ENCODE measurements around the gene C5. TPM values are rescaled to one million over a fixed set of nuclear protein-coding genes. Genes with fewer than 3 reads are reported as not detected.
A peak's percentile ranks its signal among the peaks of the same experiment; 100 is the strongest.

C5 gene
- total and polyA plus RNA-seq, 5 donors from 2014 or later = 0.31 to 1.5 (median 1.1) TPM; not detected in 1

- Mint-ChIP-seq H3K4me1 (peaks cover 0 to 3% (median 0%) of the 10 kb centered on the region in 4 donors), H3K9me3 (peaks cover 0 to 1% (median 0%) of the 10 kb centered on the region in 7 donors), H3K27me3 (no peaks in the 10 kb centered on the region), H3K36me3 (peaks cover 5% of the 10 kb centered on the region), H3K27ac (peak overlapping the region in 1 of 3 donors; percentile 26), H3K4me3 (no peak overlapping the region)
- DNase-seq (no peak), ATAC-seq (ENCODE audit: low read depth in 2 of 2) (no peak)
- Histone ChIP-seq H3K4me3 (ENCODE audit: low read depth, low read length) (no peak overlapping the region), H3K4me1 (ENCODE audit: control insufficient read depth, insufficient read depth, low read length, poor library complexity, severe bottlenecking) (no peaks in the 10 kb centered on the region), H3K27ac (ENCODE audit: insufficient read depth, low read length, poor library complexity, severe bottlenecking) (no peak overlapping the region), H3K9me3 (ENCODE audit: control insufficient read depth in 2 of 2, low read length in 2 of 2) (no peaks in the 10 kb centered on the region), H3K27me3 (ENCODE audit: control insufficient read depth, insufficient read depth, low read length) (no peaks in the 10 kb centered on the region), H3K36me3 (ENCODE audit: control insufficient read depth, insufficient read depth, low read length) (no peaks in the 10 kb centered on the region)
Observed at GRCh38 chr9:121024237-121024636, 25.8 kb downstream of the C5 start.

GRCh38 chr9:121023064-121023463 is 27.0 kb downstream of the C5 start:
- no peak overlapping the region for H3K4me3 Mint-ChIP-seq
- H3K36me3 ChIP-seq (ENCODE audit: control insufficient read depth, insufficient read depth, low read length) = no peaks in the 10 kb centered on the region
- H3K4me1 Mint-ChIP-seq = peaks cover 0 to 3% (median 0%) of the 10 kb centered on the region in 4 donors
- H3K27me3 ChIP-seq (ENCODE audit: control insufficient read depth, insufficient read depth, low read length) = no peaks in the 10 kb centered on the region
- peaks cover 5% of the 10 kb centered on the region for H3K36me3 Mint-ChIP-seq
- H3K27ac Mint-ChIP-seq = no peak overlapping the region
- no peak overlapping the region for H3K27ac ChIP-seq (ENCODE audit: insufficient read depth, low read length, poor library complexity, severe bottlenecking)
- no peaks in the 10 kb centered on the region for H3K4me1 ChIP-seq (ENCODE audit: control insufficient read depth, insufficient read depth, low read length, poor library complexity, severe bottlenecking)
- H3K9me3 Mint-ChIP-seq = peaks cover 0 to 1% (median 0%) of the 10 kb centered on the region in 7 donors
- H3K9me3 ChIP-seq (ENCODE audit: control insufficient read depth in 2 of 2, low read length in 2 of 2) = no peaks in the 10 kb centered on the region
- no peaks in the 10 kb centered on the region for H3K27me3 Mint-ChIP-seq
- H3K4me3 ChIP-seq (ENCODE audit: low read depth, low read length) = no peak overlapping the region
- no peak for DNase-seq
- no peak for ATAC-seq (ENCODE audit: low read depth in 2 of 2)

GRCh38 chr9:121021301-121021700 is 28.8 kb downstream of the C5 start:
- Histone ChIP-seq H3K27ac (ENCODE audit: insufficient read depth, low read length, poor library complexity, severe bottlenecking) (no peak overlapping the region), H3K4me3 (ENCODE audit: low read depth, low read length) (no peak overlapping the region), H3K9me3 (ENCODE audit: control insufficient read depth in 2 of 2, low read length in 2 of 2) (no peaks in the 10 kb centered on the region), H3K27me3 (ENCODE audit: control insufficient read depth, insufficient read depth, low read length) (no peaks in the 10 kb centered on the region), H3K36me3 (ENCODE audit: control insufficient read depth, insufficient read depth, low read length) (no peaks in the 10 kb centered on the region), H3K4me1 (ENCODE audit: control insufficient read depth, insufficient read depth, low read length, poor library complexity, severe bottlenecking) (no peaks in the 10 kb centered on the region)
- Mint-ChIP-seq H3K4me1 (peaks cover 0 to 3% (median 0%) of the 10 kb centered on the region in 4 donors), H3K27me3 (no peaks in the 10 kb centered on the region), H3K9me3 (peaks cover 0 to 1% (median 0%) of the 10 kb centered on the region in 7 donors), H3K27ac (no peak overlapping the region), H3K4me3 (no peak overlapping the region), H3K36me3 (no peaks in the 10 kb centered on the region)
- ATAC-seq (ENCODE audit: low read depth in 2 of 2) (no peak), DNase-seq (no peak)

GRCh38 chr9:121019273-121019672 is 30.8 kb downstream of the C5 start:
- Mint-ChIP-seq H3K4me1 (no peaks in the 10 kb centered on the region), H3K36me3 (no peaks in the 10 kb centered on the region), H3K27me3 (no peaks in the 10 kb centered on the region), H3K27ac (no peak overlapping the region), H3K4me3 (no peak overlapping the region), H3K9me3 (no peaks in the 10 kb centered on the region)
- Histone ChIP-seq H3K4me1 (ENCODE audit: control insufficient read depth, insufficient read depth, low read length, poor library complexity, severe bottlenecking) (no peaks in the 10 kb centered on the region), H3K27ac (ENCODE audit: insufficient read depth, low read length, poor library complexity, severe bottlenecking) (no peak overlapping the region), H3K36me3 (ENCODE audit: control insufficient read depth, insufficient read depth, low read length) (no peaks in the 10 kb centered on the region), H3K27me3 (ENCODE audit: control insufficient read depth, insufficient read depth, low read length) (no peaks in the 10 kb centered on the region), H3K4me3 (ENCODE audit: low read depth, low read length) (no peak overlapping the region), H3K9me3 (ENCODE audit: control insufficient read depth in 2 of 2, low read length in 2 of 2) (no peaks in the 10 kb centered on the region)
- no peak for ATAC-seq (ENCODE audit: low read depth in 2 of 2)
- DNase-seq = no peak

- H3K4me1 Mint-ChIP-seq = peaks cover 0 to 5% (median 0%) of the 10 kb centered on the region in 4 donors
- DNase-seq = no peak
- Histone ChIP-seq H3K4me3 (ENCODE audit: low read depth, low read length) (no peak overlapping the region), H3K4me1 (ENCODE audit: control insufficient read depth, insufficient read depth, low read length, poor library complexity, severe bottlenecking) (no peaks in the 10 kb centered on the region), H3K9me3 (ENCODE audit: control insufficient read depth in 2 of 2, low read length in 2 of 2) (no peaks in the 10 kb centered on the region), H3K27ac (ENCODE audit: insufficient read depth, low read length, poor library complexity, severe bottlenecking) (no peak overlapping the region), H3K36me3 (ENCODE audit: control insufficient read depth, insufficient read depth, low read length) (no peaks in the 10 kb centered on the region), H3K27me3 (ENCODE audit: control insufficient read depth, insufficient read depth, low read length) (no peaks in the 10 kb centered on the region)
- H3K36me3 Mint-ChIP-seq = peaks cover 4% of the 10 kb centered on the region
- no peak for ATAC-seq (ENCODE audit: low read depth in 2 of 2)
- H3K9me3 Mint-ChIP-seq = peaks cover 0 to 2% (median 0%) of the 10 kb centered on the region in 7 donors
- no peak overlapping the region for H3K4me3 Mint-ChIP-seq
- no peak overlapping the region for H3K27ac Mint-ChIP-seq
- H3K27me3 Mint-ChIP-seq = no peaks in the 10 kb centered on the region
Observed at GRCh38 chr9:121013911-121014310, 36.2 kb downstream of the C5 start.

- H3K27me3 ChIP-seq (ENCODE audit: control insufficient read depth, insufficient read depth, low read length) = no peaks in the 10 kb centered on the region
- peaks cover 0 to 2% (median 0%) of the 10 kb centered on the region in 7 donors for H3K9me3 Mint-ChIP-seq
- ATAC-seq (ENCODE audit: low read depth in 2 of 2) (no peak), DNase-seq (no peak)
- H3K4me1 ChIP-seq (ENCODE audit: control insufficient read depth, insufficient read depth, low read length, poor library complexity, severe bottlenecking) = no peaks in the 10 kb centered on the region
- no peak overlapping the region for H3K4me3 ChIP-seq (ENCODE audit: low read depth, low read length)
- peaks cover under 1% of the 10 kb centered on the region for H3K36me3 ChIP-seq (ENCODE audit: control insufficient read depth, insufficient read depth, low read length)
- H3K4me3 Mint-ChIP-seq = no peak overlapping the region
- no peaks in the 10 kb centered on the region for H3K9me3 ChIP-seq (ENCODE audit: control insufficient read depth in 2 of 2, low read length in 2 of 2)
- peaks cover 0 to 5% (median 0%) of the 10 kb centered on the region in 4 donors for H3K4me1 Mint-ChIP-seq
- peaks cover 17% of the 10 kb centered on the region for H3K36me3 Mint-ChIP-seq
- H3K27ac Mint-ChIP-seq = peak overlapping the region in 1 of 3 donors; percentile 40
- H3K27ac ChIP-seq (ENCODE audit: insufficient read depth, low read length, poor library complexity, severe bottlenecking) = no peak overlapping the region
- no peaks in the 10 kb centered on the region for H3K27me3 Mint-ChIP-seq
Observed at GRCh38 chr9:121009650-121010049, 40.4 kb downstream of the C5 start.

- Histone ChIP-seq H3K9me3 (ENCODE audit: control insufficient read depth in 2 of 2, low read length in 2 of 2) (no peaks in the 10 kb centered on the region), H3K27me3 (ENCODE audit: control insufficient read depth, insufficient read depth, low read length) (no peaks in the 10 kb centered on the region), H3K27ac (ENCODE audit: insufficient read depth, low read length, poor library complexity, severe bottlenecking) (no peak overlapping the region), H3K4me3 (ENCODE audit: low read depth, low read length) (no peak overlapping the region), H3K36me3 (ENCODE audit: control insufficient read depth, insufficient read depth, low read length) (no peaks in the 10 kb centered on the region), H3K4me1 (ENCODE audit: control insufficient read depth, insufficient read depth, low read length, poor library complexity, severe bottlenecking) (no peaks in the 10 kb centered on the region)
- H3K4me1 Mint-ChIP-seq = no peaks in the 10 kb centered on the region
- H3K9me3 Mint-ChIP-seq = no peaks in the 10 kb centered on the region
- H3K4me3 Mint-ChIP-seq = no peak overlapping the region
- peaks cover 4% of the 10 kb centered on the region for H3K27me3 Mint-ChIP-seq
- H3K36me3 Mint-ChIP-seq = no peaks in the 10 kb centered on the region
- ATAC-seq (ENCODE audit: low read depth in 2 of 2) = no peak
- no peak overlapping the region for H3K27ac Mint-ChIP-seq
- DNase-seq = no peak
Observed at GRCh38 chr9:120999317-120999716, 50.8 kb downstream of the C5 start.

GRCh38 chr9:120998111-120998510 is 52.0 kb downstream of the C5 start:
- H3K4me1 ChIP-seq (ENCODE audit: control insufficient read depth, insufficient read depth, low read length, poor library complexity, severe bottlenecking) = no peaks in the 10 kb centered on the region
- Mint-ChIP-seq H3K9me3 (no peaks in the 10 kb centered on the region), H3K4me3 (no peak overlapping the region), H3K36me3 (no peaks in the 10 kb centered on the region), H3K4me1 (no peaks in the 10 kb centered on the region), H3K27me3 (peaks cover 4% of the 10 kb centered on the region), H3K27ac (peak overlapping the region in 1 of 3 donors; percentile 36)
- ATAC-seq (ENCODE audit: low read depth in 2 of 2) = no peak
- H3K9me3 ChIP-seq (ENCODE audit: control insufficient read depth in 2 of 2, low read length in 2 of 2) = no peaks in the 10 kb centered on the region
- DNase-seq = no peak
- H3K36me3 ChIP-seq (ENCODE audit: control insufficient read depth, insufficient read depth, low read length) = no peaks in the 10 kb centered on the region
- no peak overlapping the region for H3K27ac ChIP-seq (ENCODE audit: insufficient read depth, low read length, poor library complexity, severe bottlenecking)
- H3K27me3 ChIP-seq (ENCODE audit: control insufficient read depth, insufficient read depth, low read length) = no peaks in the 10 kb centered on the region
- no peak overlapping the region for H3K4me3 ChIP-seq (ENCODE audit: low read depth, low read length)
